GM19023 (cell line): ENCODE data around the gene AIM2.
"Not testable (repeated sequence)": the region's sequence is repeated elsewhere in the genome, so short reads cannot be mapped to it uniquely, and the experiment has no call there.

Experiments
- ATAC-seq: cut with Tn5 transposase; IDR thresholded peaks from one replicate; pipeline ENCODE4 v1.9.1; 2021; ENCODE audit warnings: mild to moderate bottlenecking, moderate library complexity; ENCODE audit not compliant: unreplicated experiment

AIM2 gene, protein sequence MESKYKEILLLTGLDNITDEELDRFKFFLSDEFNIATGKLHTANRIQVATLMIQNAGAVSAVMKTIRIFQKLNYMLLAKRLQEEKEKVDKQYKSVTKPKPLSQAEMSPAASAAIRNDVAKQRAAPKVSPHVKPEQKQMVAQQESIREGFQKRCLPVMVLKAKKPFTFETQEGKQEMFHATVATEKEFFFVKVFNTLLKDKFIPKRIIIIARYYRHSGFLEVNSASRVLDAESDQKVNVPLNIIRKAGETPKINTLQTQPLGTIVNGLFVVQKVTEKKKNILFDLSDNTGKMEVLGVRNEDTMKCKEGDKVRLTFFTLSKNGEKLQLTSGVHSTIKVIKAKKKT

DNA sequence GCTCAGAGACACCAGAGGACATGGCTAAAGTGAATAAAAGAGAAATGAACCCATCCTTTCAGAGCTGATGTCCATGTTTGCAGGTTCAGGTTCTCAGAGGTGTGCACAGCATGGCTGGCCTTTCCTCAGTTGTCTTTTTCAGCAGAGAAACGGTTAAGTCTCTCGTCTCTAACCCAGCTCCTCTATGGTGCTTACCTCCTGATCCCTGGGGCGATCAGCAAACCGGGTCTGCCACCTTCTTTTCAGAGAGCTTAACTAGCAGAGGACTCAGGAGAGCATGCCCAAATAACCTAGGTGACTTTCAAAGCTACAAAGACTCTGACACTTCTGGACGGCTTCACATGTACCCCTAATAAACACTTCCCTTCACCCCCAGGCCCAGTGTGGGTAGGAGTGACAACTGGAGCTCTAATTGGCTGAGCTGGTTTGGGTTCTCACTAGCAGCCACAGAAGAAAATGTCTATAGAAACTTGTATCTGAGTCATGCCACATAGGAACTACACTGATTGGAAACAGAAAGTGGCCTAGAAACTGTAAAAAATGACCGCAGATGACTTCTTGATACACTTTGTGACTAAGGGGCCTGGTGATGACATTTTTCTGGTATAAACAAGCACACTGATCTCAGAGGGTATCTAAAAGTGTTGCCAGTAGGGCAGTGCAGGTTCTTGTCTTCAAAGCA is at the start of gene AIM2:
TSS of gene AIM2 (minus strand) at position 329 of the 682 bp plus-strand sequence. CDS start 3,267 bp downstream, outside the sequence.
- peak; percentile 86 for ATAC-seq

DNA sequence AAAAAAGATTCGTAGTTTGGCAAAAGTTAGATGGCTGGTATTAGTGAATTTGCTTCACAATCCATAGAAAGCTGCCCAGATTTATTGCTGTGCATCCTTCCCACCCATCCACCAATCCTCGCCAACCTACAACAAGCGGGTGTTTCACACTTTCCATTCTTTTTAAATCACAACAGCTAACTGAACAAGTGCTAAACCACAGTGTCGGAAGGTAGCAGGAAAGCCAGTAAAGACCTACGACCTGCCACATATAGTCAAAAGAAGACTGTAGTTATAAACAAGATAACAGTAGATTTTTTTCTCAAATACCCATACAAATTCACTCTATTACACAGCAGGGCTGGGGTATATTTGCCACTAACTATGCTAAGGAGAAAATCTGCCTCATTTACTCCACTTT is 47.0 kb upstream of the AIM2 start:
- ATAC-seq: no peak

DNA sequence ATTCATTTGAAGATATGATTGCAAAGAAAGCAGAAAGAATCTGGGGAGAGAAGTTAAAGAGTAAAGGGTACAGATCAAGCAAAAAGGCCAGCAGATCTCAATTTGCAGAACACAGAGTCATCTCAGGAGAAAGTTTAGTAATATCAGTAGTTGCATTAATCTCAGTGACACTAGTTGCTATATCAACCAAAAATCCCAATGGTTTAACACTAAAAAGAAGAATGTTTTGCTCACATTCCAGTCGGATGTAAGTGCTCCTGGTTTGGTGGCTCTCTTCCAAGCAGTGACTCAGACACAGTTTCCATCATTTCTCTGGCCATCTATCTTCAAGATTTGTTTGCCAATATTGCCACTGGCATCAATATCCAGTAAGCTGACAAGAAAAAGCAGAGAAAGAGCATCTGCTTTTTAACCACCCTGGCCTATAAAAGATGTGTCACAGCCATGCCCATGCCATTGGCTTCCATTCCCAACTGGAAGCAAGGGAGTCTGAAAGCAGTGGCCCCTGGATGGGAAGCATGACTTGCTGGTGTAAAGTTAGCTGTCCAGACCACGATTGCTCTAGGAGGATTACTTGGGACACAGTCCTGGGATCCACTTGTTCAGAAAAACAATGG is 45.5 kb upstream of the AIM2 start:
- ATAC-seq: peak; percentile 72

DNA sequence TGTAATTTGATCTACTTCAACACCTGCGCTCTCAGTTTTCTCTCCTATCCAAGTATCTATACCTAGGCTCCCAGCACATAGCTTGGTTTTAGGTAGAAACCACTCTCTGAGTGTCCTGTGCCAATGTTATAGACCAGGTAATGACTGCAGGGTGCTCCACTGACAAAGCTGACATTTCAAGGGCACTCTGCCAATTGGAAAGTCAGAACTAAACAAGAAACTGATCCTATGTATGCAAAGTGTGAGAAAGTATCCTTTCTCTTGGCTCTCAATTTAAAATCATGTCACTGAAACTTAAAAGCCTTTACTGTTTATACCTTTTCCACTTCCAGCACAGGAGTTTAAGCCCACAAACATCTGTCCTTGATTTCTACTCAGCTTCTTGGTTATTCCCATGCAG is 45.0 kb upstream of the AIM2 start:
- no peak for ATAC-seq

DNA sequence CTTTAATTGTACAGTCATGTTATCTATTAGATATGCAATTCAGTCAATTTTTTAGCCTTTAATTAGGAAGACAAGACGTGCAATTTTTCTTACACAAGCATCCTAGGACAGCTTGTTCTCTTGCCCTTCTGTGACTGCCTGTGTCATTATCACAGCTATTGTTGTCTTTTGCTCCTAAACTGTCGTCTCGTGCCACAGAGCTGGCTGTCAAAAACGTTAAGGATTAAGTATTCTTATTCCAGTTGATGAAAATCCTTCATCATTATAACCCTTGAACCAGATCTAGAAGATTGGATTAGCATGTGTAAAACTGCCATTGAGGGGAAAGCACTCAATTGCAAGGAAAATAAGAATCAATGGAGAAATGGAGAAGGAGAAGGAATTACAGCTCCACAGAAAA is 43.8 kb upstream of the AIM2 start:
- no peak for ATAC-seq

DNA sequence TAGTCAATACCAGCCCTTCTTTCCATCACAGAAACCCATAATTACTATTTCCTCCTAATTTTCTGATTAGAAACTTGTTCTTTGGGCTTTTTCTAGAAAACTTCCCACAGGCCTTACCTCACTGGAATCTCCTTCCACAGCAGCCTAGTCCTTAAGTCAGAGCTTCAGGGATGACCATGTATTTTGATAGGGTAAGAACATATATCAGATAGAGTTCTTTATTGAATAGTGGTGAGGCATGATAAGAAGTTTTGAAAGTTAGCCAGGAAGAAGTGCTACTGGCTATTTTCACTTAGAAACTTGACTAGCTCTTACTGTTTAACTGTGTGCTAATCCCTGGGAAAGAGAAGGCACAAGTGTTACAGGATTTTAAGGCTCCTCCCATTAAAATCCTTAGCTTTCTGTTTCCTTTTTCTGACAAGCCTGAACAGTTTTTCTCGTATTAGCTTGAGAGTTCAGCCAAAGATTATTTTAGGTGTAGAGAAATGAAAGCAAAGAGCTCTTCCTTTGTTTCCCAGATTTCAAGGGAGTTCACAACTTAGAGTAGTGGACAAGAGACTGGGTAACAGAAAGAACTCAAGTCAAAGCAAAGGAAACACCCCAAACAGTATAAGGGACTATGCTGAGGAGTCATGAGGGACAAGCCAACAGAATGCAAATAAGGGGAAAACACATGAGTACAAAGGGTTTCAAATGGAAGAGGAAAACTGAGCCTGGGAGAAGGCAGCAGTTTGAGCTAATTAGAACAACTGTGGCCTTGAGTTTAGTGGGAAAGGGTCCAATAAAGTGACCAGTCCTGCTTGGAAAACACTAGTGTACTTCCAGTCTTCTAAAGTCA is 37.2 kb upstream of the AIM2 start:
- ATAC-seq: no peak

DNA sequence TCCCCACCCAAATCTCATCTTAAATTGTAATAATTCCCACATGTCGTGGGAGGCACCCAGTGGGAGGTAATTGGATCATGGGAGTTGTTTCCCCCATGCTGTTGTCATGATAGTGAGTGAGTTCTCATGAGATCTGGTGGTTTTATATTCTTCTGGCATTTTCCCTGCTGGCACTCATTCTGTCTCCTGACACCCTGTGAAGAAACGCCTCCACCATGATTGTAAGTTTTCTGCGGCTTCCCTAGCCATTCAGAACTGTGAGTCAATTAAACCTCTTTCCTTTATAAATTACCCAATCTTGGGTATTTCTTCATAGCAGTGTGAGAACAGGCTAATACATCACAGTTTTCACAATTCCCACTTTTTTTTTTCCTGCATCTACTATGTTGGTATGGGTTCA is 26.5 kb upstream of the AIM2 start:
- not testable (repeated sequence) for ATAC-seq

DNA sequence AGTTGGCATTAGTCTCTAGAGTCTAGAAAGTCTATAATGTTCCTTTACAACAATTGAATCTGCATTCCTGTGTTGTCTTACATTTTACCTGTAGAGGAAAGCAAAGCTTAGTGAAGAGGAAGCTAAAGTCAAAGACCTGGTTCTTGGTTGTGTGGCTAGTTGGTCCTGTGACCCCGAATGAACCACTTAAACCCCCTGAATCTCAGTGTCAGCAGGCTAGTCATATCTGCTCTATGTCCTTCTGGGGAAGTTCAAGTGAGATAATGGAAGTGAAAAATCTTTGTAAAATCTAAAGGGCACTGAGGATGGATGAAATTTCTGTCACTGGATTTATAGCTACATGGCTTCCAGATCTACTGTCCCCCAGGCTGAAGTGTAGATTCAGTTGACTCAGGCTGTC is 24.0 kb upstream of the AIM2 start:
- no peak for ATAC-seq

DNA sequence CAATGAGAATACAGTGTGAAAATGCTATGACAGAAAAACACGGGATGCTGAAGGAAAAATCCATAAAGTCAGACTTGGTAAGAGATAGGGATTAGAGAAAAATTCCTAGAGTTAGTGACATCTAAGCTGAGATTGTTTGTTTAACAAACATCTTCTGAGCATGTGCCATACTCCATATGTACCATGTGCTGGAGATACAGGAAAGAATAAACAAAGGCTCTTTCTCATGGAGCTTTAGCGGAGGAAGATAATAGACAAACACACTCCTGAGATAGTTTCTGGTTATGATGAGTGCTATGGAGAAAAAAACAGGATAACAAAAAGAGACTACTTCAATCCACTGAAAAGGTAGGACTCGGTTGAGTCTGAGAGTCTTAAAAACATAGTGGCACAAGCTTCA is 22.0 kb upstream of the AIM2 start:
- ATAC-seq: no peak

DNA sequence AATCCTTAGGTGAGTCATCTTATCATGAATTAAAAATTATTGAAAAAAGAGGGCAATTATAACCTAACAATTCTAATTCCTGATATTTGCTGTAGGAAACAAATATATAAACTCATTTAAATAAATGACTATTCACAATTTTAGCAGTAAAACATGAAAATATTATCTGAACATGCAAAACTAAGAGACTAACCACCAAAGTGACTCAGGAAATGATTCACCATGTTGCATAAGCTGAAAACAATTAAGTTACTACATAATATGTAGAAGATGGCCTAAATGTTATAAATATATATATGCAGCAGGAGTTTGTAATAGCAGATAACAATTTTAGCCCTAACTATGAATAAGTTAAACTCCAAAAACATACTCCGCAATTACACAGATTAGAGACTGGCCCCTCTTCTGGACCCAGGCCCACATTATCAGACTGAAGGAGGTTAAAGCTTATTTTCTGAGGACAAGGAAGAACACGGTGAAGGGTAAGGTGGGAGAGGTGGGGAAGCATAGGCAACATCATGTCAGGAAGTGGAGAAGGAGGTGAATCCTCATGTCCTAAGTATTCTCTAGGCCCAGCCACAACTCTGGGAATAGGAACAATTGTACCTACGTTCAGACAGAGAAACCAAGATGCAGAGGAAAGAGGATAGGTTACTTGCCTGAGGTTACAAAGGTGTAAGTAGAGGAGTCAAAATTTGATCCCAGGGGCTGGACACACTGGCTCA is 15.6 kb upstream of the AIM2 start:
- no peak for ATAC-seq

DNA sequence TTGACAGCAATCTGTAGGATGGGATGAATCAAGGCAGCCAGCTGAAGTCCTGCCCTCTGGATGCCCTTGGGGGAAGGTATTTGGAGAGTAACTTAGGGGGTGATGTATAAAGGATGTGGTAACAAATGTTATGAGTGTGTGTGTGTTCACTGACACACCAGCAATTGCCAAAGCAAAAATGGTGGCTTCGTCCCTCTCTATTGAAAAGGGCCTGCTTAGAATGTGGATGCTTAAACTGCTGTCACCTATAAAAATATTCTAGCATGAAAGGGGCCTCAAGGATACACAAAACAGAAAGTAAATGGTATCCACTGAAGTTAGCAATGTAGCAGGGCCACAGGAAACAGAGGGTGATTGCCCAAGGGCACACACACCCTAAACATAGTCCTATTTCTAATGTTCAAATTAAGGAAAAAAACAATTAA is 15.1 kb upstream of the AIM2 start:
- ATAC-seq: no peak

DNA sequence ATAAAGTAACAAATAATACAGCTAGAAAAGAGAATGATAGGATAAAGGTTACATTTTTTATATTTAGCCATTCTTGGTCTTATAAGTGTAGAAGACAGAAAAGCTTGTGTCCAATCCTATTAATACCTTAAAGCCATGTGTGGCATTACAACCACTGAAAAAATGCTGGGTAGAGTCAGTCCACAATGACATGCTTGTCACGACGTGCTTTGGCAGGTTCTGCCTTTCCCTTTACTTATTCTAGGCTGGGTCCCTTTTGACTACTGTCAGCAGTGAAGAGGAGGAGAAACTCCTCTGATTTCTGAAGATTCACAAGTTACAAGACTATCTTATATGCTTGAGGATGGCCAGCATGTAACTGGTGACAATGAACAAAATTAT is 14.6 kb upstream of the AIM2 start:
- ATAC-seq: no peak

DNA sequence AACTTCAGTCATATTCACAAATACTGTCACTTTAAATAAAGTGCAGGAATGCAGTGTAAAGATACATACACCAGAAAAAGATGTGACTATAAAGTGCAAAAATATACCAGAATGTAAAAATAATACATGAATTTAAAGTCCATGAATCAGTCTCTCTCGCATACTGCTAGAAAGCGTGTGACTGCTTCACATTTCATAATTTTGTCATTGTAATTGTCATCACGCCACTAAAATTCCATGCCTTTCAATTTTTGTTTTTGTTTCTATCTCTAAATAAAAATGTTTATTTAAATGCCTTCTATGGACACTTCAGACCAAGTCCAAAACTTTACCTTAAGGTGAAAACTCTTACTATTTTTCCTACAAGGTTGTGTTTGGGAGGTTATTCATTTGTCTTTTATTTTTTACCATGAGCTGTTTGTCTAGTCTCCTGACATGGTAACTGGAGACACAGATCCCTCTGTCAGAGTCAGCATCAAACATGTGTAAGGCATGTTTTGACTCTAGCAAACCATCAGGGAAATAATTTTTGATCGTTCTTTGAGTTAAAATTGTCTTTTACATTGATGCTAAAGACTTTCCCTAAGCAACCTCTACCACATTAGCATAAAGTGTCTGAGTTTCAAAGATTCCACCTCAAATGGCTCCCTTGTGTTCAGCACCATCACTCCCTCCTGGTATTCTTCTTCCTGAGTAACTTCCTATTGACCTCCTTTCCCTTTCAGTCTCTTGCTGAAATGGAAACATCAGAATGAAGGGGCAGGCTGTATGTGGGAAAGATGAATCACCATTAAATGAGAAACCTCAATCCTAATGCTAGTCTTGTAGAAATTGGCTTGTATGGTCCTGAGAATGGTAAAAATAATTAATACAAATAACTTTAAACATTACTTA is 14.0 kb upstream of the AIM2 start:
- ATAC-seq: no peak

DNA sequence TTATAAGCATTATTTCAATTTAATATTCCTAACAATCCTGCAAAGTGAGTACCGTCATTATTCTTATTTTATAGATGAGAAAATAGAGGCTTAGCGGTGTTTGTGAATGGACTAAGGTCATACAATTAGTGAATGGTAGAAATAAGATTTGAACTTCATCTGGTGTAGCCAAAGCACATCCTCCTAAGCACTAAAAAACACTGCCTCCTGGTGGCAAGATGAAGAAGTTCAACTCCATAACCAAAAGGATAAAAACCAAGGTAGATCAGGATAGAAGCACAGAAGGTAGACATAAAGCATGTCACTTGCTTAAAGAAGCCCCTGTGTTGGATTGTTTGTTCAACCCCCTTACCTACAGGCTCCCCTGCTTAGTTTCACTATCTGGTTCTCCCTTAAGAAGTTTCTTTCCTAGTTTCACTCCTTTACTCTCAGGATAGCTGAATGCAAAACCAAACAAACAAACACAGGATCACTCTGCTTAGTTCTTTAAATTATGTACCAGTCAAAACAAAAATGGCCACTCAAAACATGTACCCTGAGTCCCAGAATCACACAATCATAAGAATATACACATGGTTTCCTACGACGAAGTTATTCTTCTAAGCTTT is 12.7 kb upstream of the AIM2 start:
- ATAC-seq: no peak

DNA sequence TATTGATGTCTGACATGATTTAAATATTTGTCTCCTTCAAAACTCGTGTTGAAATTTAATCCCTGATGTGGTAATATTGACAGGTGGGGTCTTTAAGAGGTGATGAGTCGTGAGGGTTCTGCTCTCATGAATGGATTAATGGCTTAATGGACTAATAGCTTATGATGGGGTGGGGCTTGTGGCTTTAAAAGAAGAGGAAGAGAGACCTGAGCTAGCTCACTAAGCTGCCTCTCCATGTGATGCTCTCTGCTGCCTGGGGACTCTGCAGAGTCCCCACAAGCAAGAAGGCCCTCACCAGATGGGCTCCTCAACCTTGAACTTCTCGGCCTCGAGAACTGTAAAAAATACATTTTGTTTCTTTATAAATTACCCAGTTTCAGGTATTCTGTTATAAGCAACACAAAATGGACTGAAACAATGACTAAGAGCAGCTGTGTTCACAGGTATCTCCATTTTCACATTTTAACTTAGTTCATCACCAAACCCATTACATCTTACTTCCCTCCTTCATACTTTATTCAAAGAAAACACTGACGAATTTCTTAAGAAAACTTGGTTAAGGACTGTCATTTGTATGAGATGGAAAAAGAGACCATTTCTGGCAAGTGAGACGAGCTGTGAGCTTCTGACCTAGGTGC is 12.1 kb upstream of the AIM2 start:
- ATAC-seq: no peak

DNA sequence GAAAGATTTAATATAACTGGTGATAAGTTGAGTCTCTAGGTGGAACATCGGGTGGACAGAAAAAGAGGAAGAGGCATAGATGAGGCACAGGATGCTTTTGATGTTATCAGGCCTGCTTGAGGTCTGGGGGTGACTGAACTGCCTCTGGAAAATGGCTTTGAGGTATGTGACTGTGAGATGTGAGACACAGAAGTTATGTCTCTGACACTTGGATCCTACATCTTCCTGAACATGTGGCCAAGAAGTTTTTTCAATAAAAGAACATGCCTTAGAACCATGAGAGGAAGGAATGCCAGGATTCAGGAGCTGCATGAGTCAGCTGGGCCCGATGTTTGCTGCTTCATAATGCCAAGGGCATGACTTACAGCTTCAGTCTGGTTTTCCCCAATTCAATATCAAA is 11.5 kb upstream of the AIM2 start:
- no peak for ATAC-seq

DNA sequence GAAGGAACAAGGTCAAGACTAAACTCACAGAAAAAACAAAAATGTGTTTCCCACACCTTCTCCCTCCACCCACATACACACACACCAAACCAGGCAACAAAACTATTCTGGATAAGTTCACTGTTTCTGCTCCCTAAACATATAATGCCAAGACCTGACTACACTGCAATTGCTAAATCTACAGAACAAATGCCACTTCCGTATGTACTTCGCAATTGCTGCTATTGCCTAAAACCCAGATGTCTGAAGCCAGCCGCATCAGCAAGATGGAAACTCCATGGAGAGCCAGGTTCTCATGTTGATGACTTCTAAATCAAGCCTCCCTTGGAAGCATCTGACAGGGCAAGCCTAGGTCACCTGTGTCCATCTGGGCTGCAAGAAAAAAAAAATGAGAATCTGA is 8.3 kb upstream of the AIM2 start:
- no peak for ATAC-seq

DNA sequence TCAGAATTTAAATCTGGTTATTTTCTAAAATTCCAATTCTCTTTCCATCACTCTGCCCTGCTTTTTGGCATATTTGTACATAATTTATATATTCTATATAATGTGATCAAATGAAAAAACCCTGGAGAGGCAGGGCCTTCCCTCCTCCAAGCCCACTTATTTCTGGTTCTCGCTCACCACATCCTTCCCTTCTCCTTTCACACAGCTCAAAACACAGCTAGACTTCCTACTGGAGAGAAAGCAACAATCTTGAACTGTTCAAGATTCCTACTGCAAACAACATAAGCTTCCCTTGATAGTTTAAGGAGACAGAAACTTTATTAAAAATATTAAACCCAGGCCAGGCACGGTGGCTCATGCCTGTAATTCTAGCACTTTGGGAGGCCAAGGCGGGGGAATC is 7.6 kb upstream of the AIM2 start:
- no peak for ATAC-seq

DNA sequence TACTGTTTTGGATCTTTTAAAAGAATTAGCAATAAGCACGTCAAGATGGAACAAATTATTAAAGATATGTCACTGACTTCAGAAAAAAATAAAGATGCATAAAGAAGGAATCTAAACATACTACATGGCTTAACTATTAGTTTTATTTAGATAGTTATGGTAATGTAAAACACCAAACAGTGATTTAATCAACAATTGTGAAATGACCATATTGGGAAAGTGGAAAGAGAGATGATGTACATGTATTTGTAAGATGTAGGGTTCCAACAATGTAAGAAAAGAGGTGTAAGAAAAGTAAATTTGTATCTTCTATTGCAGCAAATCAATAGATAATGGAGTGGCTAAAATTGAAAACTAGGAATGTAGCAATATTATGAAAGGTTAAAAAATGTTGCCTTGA is 6.4 kb upstream of the AIM2 start:
- no peak for ATAC-seq
